ENCODE results near the gene HTR7. TPM values are rescaled to one million over a fixed set of nuclear protein-coding genes. Genes with fewer than 3 reads are reported as not detected.

HTR7 gene
- total RNA-seq, 1 experiment from 2014 or later = not detected

DNA sequence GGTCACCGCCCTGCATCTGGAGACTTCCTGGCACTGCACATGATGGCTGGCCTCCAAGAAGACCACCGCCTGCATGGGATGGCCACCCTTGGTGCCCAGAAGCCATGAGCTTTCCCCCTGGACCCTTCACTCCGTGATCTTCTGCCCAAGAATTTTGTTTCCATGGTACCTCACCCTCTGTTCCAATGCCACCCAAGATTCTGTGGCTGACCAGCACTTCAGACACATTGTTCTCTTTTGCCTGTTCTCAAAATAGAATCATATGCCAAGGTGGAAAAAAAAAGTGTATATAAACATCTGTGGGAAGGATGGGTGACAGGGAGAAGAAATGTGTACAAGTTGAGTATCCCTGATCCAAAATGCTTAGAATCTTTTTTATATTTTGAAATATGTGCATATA lies 12.1 kb downstream of the HTR7 start:
- no TSS peak for BruUV-seq (replicated peaks)
- H3K9me3 ChIP-seq (ENCODE audit: low read depth, low read length, poor library complexity, severe bottlenecking) = peaks cover 7% of the 10 kb centered on the region
- no peak overlapping the region for H3K4me3 ChIP-seq (ENCODE audit: low read depth, low read length, poor library complexity, severe bottlenecking)
- TF ChIP-seq EZH2 (IDR thresholded peaks at IDR 0.05; ENCODE audit: borderline replicate concordance, low read depth, low read length, poor library complexity, severe bottlenecking) = no peak
- TF ChIP-seq, protein P1, sequence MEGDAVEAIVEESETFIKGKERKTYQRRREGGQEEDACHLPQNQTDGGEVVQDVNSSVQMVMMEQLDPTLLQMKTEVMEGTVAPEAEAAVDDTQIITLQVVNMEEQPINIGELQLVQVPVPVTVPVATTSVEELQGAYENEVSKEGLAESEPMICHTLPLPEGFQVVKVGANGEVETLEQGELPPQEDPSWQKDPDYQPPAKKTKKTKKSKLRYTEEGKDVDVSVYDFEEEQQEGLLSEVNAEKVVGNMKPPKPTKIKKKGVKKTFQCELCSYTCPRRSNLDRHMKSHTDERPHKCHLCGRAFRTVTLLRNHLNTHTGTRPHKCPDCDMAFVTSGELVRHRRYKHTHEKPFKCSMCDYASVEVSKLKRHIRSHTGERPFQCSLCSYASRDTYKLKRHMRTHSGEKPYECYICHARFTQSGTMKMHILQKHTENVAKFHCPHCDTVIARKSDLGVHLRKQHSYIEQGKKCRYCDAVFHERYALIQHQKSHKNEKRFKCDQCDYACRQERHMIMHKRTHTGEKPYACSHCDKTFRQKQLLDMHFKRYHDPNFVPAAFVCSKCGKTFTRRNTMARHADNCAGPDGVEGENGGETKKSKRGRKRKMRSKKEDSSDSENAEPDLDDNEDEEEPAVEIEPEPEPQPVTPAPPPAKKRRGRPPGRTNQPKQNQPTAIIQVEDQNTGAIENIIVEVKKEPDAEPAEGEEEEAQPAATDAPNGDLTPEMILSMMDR (conservative IDR thresholded peaks at IDR 0.05; ENCODE audit: low read depth, low read length) = no peak
- POLR2A ChIA-PET (ENCODE audit: low non-redundant PET) = no interaction called here
- H3K4me1 ChIP-seq (ENCODE audit: insufficient read depth, low read length, poor library complexity, severe bottlenecking) = no peaks in the 10 kb centered on the region
- CTCF ChIA-PET = no interaction called here
- H3K27me3 ChIP-seq (replicated peaks; ENCODE audit: insufficient read depth, low read depth, low read length, poor library complexity) = peaks cover 36% of the 10 kb centered on the region
- intact Hi-C loops (cut with micrococcal nuclease; ENCODE audit: unreplicated experiment) = no loop called here
- no peak for DNase-seq (ENCODE audit: low spot score)
- H3K36me3 ChIP-seq (ENCODE audit: insufficient read depth, low read length, poor library complexity, severe bottlenecking) = no peaks in the 10 kb centered on the region
- no peak overlapping the region for H3K27ac ChIP-seq (ENCODE audit: low read depth, low read length, poor library complexity, severe bottlenecking)

DNA sequence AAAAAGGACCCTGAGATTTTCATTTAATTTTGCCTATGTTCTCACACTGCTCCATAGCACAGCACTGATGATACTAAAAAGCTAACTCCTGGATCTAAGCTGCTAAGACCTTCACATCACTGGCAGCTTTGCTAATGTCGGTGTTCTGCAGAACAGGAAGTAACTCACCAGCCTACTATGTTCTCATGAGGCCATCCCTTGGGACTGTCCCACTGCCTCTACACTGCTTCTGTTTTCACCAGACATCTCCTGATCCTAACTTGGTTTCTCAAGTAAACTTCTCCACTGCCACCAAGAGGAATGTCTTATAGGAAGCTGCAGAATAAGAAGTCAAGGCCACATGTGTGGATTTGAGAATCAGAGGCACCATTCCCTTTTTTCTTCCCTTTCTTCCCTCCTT lies 15.1 kb downstream of the HTR7 start:
- no peak for DNase-seq (ENCODE audit: low spot score)
- no peaks in the 10 kb centered on the region for H3K36me3 ChIP-seq (ENCODE audit: insufficient read depth, low read length, poor library complexity, severe bottlenecking)
- H3K27ac ChIP-seq (ENCODE audit: low read depth, low read length, poor library complexity, severe bottlenecking) = no peak overlapping the region
- no peaks in the 10 kb centered on the region for H3K9me3 ChIP-seq (ENCODE audit: low read depth, low read length, poor library complexity, severe bottlenecking)
- ChIA-PET CTCF (no interaction called here), POLR2A (ENCODE audit: low non-redundant PET) (no interaction called here)
- peaks cover 59% of the 10 kb centered on the region for H3K27me3 ChIP-seq (replicated peaks; ENCODE audit: insufficient read depth, low read depth, low read length, poor library complexity)
- TF ChIP-seq, protein P1 (conservative IDR thresholded peaks at IDR 0.05; ENCODE audit: low read depth, low read length) = no peak
- TF ChIP-seq EZH2 (IDR thresholded peaks at IDR 0.05; ENCODE audit: borderline replicate concordance, low read depth, low read length, poor library complexity, severe bottlenecking) = no peak
- H3K4me3 ChIP-seq (ENCODE audit: low read depth, low read length, poor library complexity, severe bottlenecking) = no peak overlapping the region
- no TSS peak for BruUV-seq (replicated peaks)
- H3K4me1 ChIP-seq (ENCODE audit: insufficient read depth, low read length, poor library complexity, severe bottlenecking) = no peaks in the 10 kb centered on the region
- intact Hi-C loops (cut with micrococcal nuclease; ENCODE audit: unreplicated experiment) = no loop called here

DNA sequence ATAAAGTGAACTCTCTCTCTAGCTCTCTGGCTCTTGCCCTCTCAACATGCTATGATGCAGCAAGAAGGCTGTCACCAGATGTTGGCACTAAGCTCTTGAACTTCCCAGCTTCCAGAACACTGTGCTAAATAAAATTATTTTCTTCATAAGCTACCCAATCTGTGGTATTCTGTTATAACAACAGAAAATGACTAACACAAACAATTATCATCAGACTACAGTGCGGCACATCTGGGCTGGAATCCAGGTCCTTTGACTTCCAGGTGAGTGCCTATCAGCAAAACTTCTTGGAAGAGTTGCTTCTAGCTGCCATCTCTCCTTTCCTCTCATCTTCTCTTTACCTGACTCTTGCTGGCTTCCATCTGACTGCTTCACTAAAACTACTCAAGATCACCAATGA lies 20.4 kb downstream of the HTR7 start:
- BruUV-seq (replicated peaks) = no TSS peak
- Histone ChIP-seq H3K4me3 (ENCODE audit: low read depth, low read length, poor library complexity, severe bottlenecking) (no peak overlapping the region), H3K4me1 (ENCODE audit: insufficient read depth, low read length, poor library complexity, severe bottlenecking) (no peaks in the 10 kb centered on the region), H3K27me3 (replicated peaks; ENCODE audit: insufficient read depth, low read depth, low read length, poor library complexity) (peaks cover 35% of the 10 kb centered on the region), H3K9me3 (ENCODE audit: low read depth, low read length, poor library complexity, severe bottlenecking) (no peaks in the 10 kb centered on the region), H3K27ac (ENCODE audit: low read depth, low read length, poor library complexity, severe bottlenecking) (no peak overlapping the region), H3K36me3 (ENCODE audit: insufficient read depth, low read length, poor library complexity, severe bottlenecking) (no peaks in the 10 kb centered on the region)
- CTCF ChIA-PET = no interaction called here
- POLR2A ChIA-PET (ENCODE audit: low non-redundant PET) = no interaction called here
- intact Hi-C loops (cut with micrococcal nuclease; ENCODE audit: unreplicated experiment) = no loop called here
- DNase-seq (ENCODE audit: low spot score) = no peak
- TF ChIP-seq EZH2 (IDR thresholded peaks at IDR 0.05; ENCODE audit: borderline replicate concordance, low read depth, low read length, poor library complexity, severe bottlenecking) = no peak

DNA sequence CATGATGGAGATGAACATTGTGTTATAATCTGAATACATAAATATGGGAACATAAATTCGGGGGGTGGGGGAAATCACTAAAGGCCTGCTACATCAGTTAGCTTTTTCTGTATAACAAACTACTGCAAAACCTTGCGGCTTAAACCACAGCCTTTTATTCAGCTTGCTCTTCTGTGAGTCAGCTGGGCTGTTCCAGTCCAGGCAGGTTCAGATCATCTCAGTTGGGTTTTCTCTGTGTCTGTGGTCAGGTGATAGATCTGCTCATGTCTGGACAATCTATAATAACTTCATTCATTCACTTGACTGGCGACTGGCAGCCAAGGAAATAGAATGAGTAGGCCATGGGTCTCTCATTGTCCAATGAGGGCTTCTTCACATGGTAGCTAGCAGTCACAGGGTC lies 23.5 kb downstream of the HTR7 start:
- H3K4me1 ChIP-seq (ENCODE audit: insufficient read depth, low read length, poor library complexity, severe bottlenecking) = no peaks in the 10 kb centered on the region
- BruUV-seq (replicated peaks) = no TSS peak
- H3K27me3 ChIP-seq (replicated peaks; ENCODE audit: insufficient read depth, low read depth, low read length, poor library complexity) = peaks cover 11% of the 10 kb centered on the region
- DNase-seq (ENCODE audit: low spot score) = no peak
- intact Hi-C loops (cut with micrococcal nuclease; ENCODE audit: unreplicated experiment) = no loop called here
- no peaks in the 10 kb centered on the region for H3K36me3 ChIP-seq (ENCODE audit: insufficient read depth, low read length, poor library complexity, severe bottlenecking)
- ChIA-PET POLR2A (ENCODE audit: low non-redundant PET) (no interaction called here), CTCF (no interaction called here)
- H3K4me3 ChIP-seq (ENCODE audit: low read depth, low read length, poor library complexity, severe bottlenecking) = no peak overlapping the region
- TF ChIP-seq EZH2 (IDR thresholded peaks at IDR 0.05; ENCODE audit: borderline replicate concordance, low read depth, low read length, poor library complexity, severe bottlenecking) = no peak
- TF ChIP-seq, protein P1 (conservative IDR thresholded peaks at IDR 0.05; ENCODE audit: low read depth, low read length) = no peak
- no peak overlapping the region for H3K27ac ChIP-seq (ENCODE audit: low read depth, low read length, poor library complexity, severe bottlenecking)
- no peaks in the 10 kb centered on the region for H3K9me3 ChIP-seq (ENCODE audit: low read depth, low read length, poor library complexity, severe bottlenecking)

Data from A673 (cell line).